GM12892 (cell line): ENCODE results near the gene ADORA2A.

Source experiments
- POLR2A ChIP-seq: IDR thresholded peaks from 2 replicates; pipeline ENCODE4 v1.6.1; 2011; ENCODE audit warnings: low read depth, low read length, control low read depth
- POLR2AphosphoS5 ChIP-seq: IDR thresholded peaks from 2 replicates; pipeline ENCODE4 v1.6.1; 2011; ENCODE audit warnings: low read depth, low read length, control low read depth

DNA sequence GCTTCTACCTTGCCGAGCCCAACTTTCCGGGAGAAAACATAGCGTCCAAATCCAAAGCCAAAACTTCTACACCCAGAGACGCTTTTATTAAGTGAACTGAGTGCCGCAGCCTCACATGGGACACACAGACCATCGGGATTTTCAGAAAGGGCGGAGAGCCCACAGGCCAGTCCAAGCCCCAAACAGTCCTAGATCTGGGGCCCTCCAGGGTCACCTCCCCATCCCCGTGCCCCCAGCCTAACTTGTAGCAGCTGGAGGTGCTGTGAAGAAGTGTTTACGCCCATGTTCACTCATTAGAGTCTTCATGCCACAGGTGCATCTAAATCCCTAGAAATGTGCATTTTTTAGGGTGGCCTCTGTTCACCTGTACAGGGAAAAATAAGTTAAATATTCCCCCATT, 14.1 kb upstream of the ADORA2A start:
- TF ChIP-seq POLR2A = no peak
- TF ChIP-seq POLR2AphosphoS5 = no peak
